ENCODE measurements around the gene HPN.
"Not testable (repeated sequence)": the region's sequence is repeated elsewhere in the genome, so short reads cannot be mapped to it uniquely, and the experiment has no call there.

DNA sequence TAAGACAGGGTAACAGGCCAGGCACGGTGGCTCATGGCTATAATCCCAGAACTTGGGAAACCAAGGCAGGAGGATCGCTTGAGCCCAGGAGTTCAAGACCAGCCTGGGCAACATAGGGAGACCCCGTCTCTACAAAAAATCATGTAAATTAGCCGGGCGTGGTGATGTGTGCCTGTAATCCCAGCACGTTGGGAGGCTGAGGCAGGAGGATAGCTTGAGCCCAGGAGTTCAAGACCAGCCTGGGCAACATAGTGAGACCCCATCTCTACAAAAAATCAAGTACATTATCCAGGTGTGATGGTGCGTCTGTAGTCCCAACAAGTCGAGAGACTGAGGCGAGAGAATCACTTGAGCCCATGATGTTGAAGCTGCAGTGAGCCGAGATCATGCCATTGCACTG lies 62.1 kb downstream of the HPN start:
- TF ChIP-seq, protein P1, sequence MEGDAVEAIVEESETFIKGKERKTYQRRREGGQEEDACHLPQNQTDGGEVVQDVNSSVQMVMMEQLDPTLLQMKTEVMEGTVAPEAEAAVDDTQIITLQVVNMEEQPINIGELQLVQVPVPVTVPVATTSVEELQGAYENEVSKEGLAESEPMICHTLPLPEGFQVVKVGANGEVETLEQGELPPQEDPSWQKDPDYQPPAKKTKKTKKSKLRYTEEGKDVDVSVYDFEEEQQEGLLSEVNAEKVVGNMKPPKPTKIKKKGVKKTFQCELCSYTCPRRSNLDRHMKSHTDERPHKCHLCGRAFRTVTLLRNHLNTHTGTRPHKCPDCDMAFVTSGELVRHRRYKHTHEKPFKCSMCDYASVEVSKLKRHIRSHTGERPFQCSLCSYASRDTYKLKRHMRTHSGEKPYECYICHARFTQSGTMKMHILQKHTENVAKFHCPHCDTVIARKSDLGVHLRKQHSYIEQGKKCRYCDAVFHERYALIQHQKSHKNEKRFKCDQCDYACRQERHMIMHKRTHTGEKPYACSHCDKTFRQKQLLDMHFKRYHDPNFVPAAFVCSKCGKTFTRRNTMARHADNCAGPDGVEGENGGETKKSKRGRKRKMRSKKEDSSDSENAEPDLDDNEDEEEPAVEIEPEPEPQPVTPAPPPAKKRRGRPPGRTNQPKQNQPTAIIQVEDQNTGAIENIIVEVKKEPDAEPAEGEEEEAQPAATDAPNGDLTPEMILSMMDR (IDR thresholded peaks at IDR 0.05): not testable (repeated sequence)
- not testable (repeated sequence) for TF ChIP-seq POLR2A, POLR2AphosphoS5, EP300 (IDR thresholded peaks at IDR 0.05)
